GM12891 (cell line): ENCODE results near the gene FAM124A.

ENCODE experiments used
- POLR2A ChIP-seq: IDR thresholded peaks from 2 replicates; pipeline ENCODE4 v1.6.1; 2011; ENCODE audit warnings: low read depth, low read length, control low read depth
- POLR2AphosphoS5 ChIP-seq: IDR thresholded peaks from 2 replicates; pipeline ENCODE4 v1.6.1; 2011; ENCODE audit warnings: low read depth, low read length, control low read depth
- SPI1 ChIP-seq: IDR thresholded peaks from 2 replicates; pipeline ENCODE4 v1.6.1; 2011; ENCODE audit warnings: low read depth, low read length, control low read depth
- TAF1 ChIP-seq: IDR thresholded peaks from 2 replicates; pipeline ENCODE4 v1.6.1; 2011; ENCODE audit warnings: low read depth, low read length, control low read depth

GRCh38 chr13:51330791-51331190 lies 108.6 kb downstream of the FAM124A start:
- TF ChIP-seq SPI1 (peak; percentile 93), POLR2A (no peak), POLR2AphosphoS5 (no peak), TAF1 (no peak)
